Measurements from ENCODE around the gene CMPK1. TPM values are rescaled to one million over a fixed set of nuclear protein-coding genes. Genes with fewer than 3 reads are reported as not detected.

The CMPK1 gene
- total RNA-seq, 3 donors from 2014 or later = 104 to 116 (median 107) TPM

GRCh38 chr1:47416319-47417169 is 83.0 kb downstream of the CMPK1 start:
- Mint-ChIP-seq H3K36me3 (ENCODE audit: insufficient read depth) (no peaks in the 10 kb centered on the region), H3K9me3 (no peaks in the 10 kb centered on the region), H3K4me1 (ENCODE audit: low read depth) (peaks cover 2% of the 10 kb centered on the region), H3K27me3 (ENCODE audit: low read depth) (peaks cover 49% of the 10 kb centered on the region), H3K4me3 (peak overlapping the region; percentile 48)
- ATAC-seq (peak; percentile 64 to 73), DNase-seq (no peak)

GRCh38 chr1:47417170-47418044 is 83.8 kb downstream of the CMPK1 start:
- Mint-ChIP-seq H3K4me1 (ENCODE audit: low read depth) (peaks cover 2% of the 10 kb centered on the region), H3K9me3 (no peaks in the 10 kb centered on the region), H3K36me3 (ENCODE audit: insufficient read depth) (no peaks in the 10 kb centered on the region), H3K27me3 (ENCODE audit: low read depth) (peaks cover 49% of the 10 kb centered on the region), H3K4me3 (peak overlapping the region; percentile 23)
- DNase-seq = no peak
- peak in 1 of 2 donors; percentile 21 for ATAC-seq

GRCh38 chr1:47418122-47418521 is 84.5 kb downstream of the CMPK1 start:
- ATAC-seq (no peak), DNase-seq (no peak)
- Mint-ChIP-seq H3K27me3 (ENCODE audit: low read depth) (peaks cover 49% of the 10 kb centered on the region), H3K4me3 (no peak overlapping the region), H3K9me3 (no peaks in the 10 kb centered on the region), H3K4me1 (ENCODE audit: low read depth) (peaks cover 2% of the 10 kb centered on the region), H3K36me3 (ENCODE audit: insufficient read depth) (no peaks in the 10 kb centered on the region)

DNA sequence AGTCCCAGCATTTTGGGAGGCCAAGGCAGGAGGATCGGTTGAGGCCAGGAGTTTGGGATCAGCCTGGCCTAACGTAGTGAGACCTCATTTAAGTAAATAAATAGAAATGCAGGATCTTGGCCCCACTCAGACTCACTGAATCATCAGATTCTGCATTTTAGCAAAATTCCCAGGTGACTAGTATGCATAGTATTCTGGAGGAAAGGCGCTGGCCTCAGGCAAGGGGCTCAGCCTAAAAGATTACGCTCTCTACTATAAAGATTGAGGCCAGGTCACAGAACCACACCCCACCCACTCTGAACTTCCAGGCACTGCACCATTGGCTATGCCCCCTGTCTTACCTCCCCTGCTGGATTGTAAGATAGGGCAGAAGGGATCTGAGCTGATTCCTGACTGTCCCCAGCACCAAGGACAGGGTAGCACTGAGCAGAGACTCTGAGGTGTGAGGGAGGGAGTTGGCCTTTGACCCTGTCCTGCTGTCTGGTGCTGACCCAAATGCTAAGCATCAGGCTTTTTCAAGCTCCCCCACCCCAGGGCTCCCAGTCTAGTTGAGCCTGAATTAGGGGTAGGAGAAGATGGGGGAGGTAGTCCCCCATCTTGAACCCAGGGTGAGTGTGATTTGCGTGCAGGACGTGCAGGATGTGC is 85.2 kb downstream of the CMPK1 start:
- Mint-ChIP-seq H3K4me1 (ENCODE audit: low read depth) (peaks cover 2% of the 10 kb centered on the region), H3K27me3 (ENCODE audit: low read depth) (peaks cover 43% of the 10 kb centered on the region), H3K9me3 (no peaks in the 10 kb centered on the region), H3K36me3 (ENCODE audit: insufficient read depth) (no peaks in the 10 kb centered on the region), H3K4me3 (no peak overlapping the region)
- ATAC-seq = no peak
- no peak for DNase-seq

- Mint-ChIP-seq H3K4me1 (ENCODE audit: low read depth) (peaks cover 4% of the 10 kb centered on the region), H3K4me3 (no peak overlapping the region), H3K9me3 (no peaks in the 10 kb centered on the region), H3K36me3 (ENCODE audit: insufficient read depth) (no peaks in the 10 kb centered on the region), H3K27me3 (ENCODE audit: low read depth) (peaks cover 27% of the 10 kb centered on the region)
- DNase-seq (no peak), ATAC-seq (no peak)
Measured at GRCh38 chr1:47420547-47420946, 87.0 kb downstream of the CMPK1 start.

DNA sequence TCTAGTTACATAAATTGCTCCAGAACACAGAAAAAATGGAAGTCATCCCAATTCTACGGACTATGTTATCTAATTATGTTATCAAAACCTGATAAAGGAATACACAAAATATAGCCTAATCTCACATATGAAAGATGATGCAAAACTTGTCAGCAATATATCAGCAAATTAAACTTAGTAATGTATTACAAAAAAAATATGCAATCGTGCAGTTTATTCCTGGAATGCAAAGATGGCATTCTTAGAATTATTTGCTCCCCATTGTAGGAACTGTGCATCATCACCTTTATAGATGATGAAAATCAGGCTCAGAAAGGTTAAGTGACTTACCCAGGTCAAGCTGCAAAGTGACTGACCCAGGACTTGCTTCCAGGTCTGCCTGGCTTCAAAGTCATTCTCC is 90.3 kb downstream of the CMPK1 start:
- ATAC-seq (no peak), DNase-seq (no peak)
- H3K4me1 Mint-ChIP-seq (ENCODE audit: low read depth) = peaks cover 2% of the 10 kb centered on the region
- H3K36me3 Mint-ChIP-seq (ENCODE audit: insufficient read depth) = no peaks in the 10 kb centered on the region
- H3K27me3 Mint-ChIP-seq (ENCODE audit: low read depth) = peaks cover 3% of the 10 kb centered on the region
- H3K9me3 Mint-ChIP-seq = no peaks in the 10 kb centered on the region
- no peak overlapping the region for H3K4me3 Mint-ChIP-seq

- H3K4me1 Mint-ChIP-seq (ENCODE audit: low read depth) = peaks cover 2% of the 10 kb centered on the region
- no peak for ATAC-seq
- H3K27me3 Mint-ChIP-seq (ENCODE audit: low read depth) = peaks cover under 1% of the 10 kb centered on the region
- H3K4me3 Mint-ChIP-seq = no peak overlapping the region
- DNase-seq = no peak
- no peaks in the 10 kb centered on the region for H3K9me3 Mint-ChIP-seq
- no peaks in the 10 kb centered on the region for H3K36me3 Mint-ChIP-seq (ENCODE audit: insufficient read depth)
Measured at GRCh38 chr1:47424336-47424982, 90.9 kb downstream of the CMPK1 start.

Other genes starting within 250 kb of the CMPK1 start
- not detected for gene CYP4A22, start 196.3 kb upstream of the CMPK1 start, total RNA-seq
- not detected for gene PDZK1IP1, start 143.8 kb upstream of the CMPK1 start, total RNA-seq
- gene TAL1, start 101.6 kb upstream of the CMPK1 start, total RNA-seq = under 1 TPM; 0.05 to 0.14 (median 0.11) TPM
- gene STIL, start 19.6 kb upstream of the CMPK1 start, total RNA-seq = 1 to 10 TPM; 7.3 to 9.2 (median 7.6) TPM
- gene FOXE3, start 82.5 kb downstream of the CMPK1 start, total RNA-seq = not detected
- under 1 TPM in 2 of 3 donors, not detected in 1; 0.16 to 0.19 TPM for gene FOXD2, start 104.3 kb downstream of the CMPK1 start, total RNA-seq

Measured in activated T-cell treated with anti-CD3 and anti-CD28 coated beads, Interleukin-2, amount 50 U/mL, for 4 hours (primary cell).